Right cardiac atrium (tissue), 5 donors: ENCODE measurements around the gene CREB3L4. TPM values are rescaled to one million over a fixed set of nuclear protein-coding genes. Genes with fewer than 3 reads are reported as not detected.
"Not testable (repeated sequence)": the region's sequence is repeated elsewhere in the genome, so short reads cannot be mapped to it uniquely, and the experiment has no call there.

Source experiments
- ATAC-seq, 2 donors: fragments of 200-7000 bp; cut with Tn5 transposase; one replicate each; pipeline versions ENCODE4 v1.8.0 to v1.9.1; 2020; ENCODE audit warnings: moderate library complexity in 2 of 2, mild to moderate bottlenecking in 1 of 2
- DNase-seq, 3 donors: peaks; one replicate each; pipeline ENCODE4 v3.0.0-alpha.2; 2020
- H3K27ac ChIP-seq: one replicate; pipeline ENCODE4 v1.5.1; 2013; ENCODE audit warnings: mild to moderate bottlenecking, low read length, control low read depth, moderate library complexity
- H3K27me3 ChIP-seq: one replicate; pipeline ENCODE4 v1.6.1; 2013; ENCODE audit not compliant: control insufficient read depth, insufficient read depth
- H3K4me1 ChIP-seq: one replicate; pipeline ENCODE4 v1.6.1; 2013; ENCODE audit warnings: low read length; ENCODE audit not compliant: control insufficient read depth, insufficient read depth
- H3K4me3 ChIP-seq: one replicate; pipeline ENCODE4 v1.5.1; 2013; ENCODE audit warnings: low read length, control low read depth
- H3K9me3 ChIP-seq: one replicate; pipeline ENCODE4 v1.6.1; 2013; ENCODE audit warnings: low read length; ENCODE audit not compliant: control insufficient read depth
- WGBS: extraction: QIAGEN DNeasy Blood & Tissue Kit; methylation state at CpG from one replicate; pipeline ENCODE4 v1.1.7; 2013; 5-methylcytosine and 5-hydroxymethylcytosine counted together
- intact Hi-C, 4 donors: fragments of 100-400 bp; cut with DNase I; formaldehyde crosslinking; loops; one replicate each; pipeline versions ENCODE4 v1.11.0 to v1.14.0; 2022 to 2023
- polyA plus RNA-seq: library from polyadenylated mRNA; stranded (reverse); fragments of 200-250 nt; gene quantifications from one replicate; pipeline ENCODE4 v1.2.3, GENCODE V29; 2013
- total RNA-seq, 4 donors: library from RNA; stranded (reverse); fragmentation: NEBNext Ultra II Directional; extraction: Animal tissue kit (Norgen Biotek cat#: 25700); gene quantifications; one replicate each; pipeline ENCODE4 v1.2.1, GENCODE V29; 2021
- donor health status: healthy with polysubstance abuse.
- donor health status: DM: no; HTN: yes; CAD: no.
- donor health status: DM: no; HTN: no; CAD: no.
- donor health status: DM: no; HTN: yes; CAD: no; lungs with severe emphysema.
- donor health status: DM: yes; HTN: yes; CAD: no.

CREB3L4 gene
- total and polyA plus RNA-seq, 5 donors: 4.3 to 6.0 (median 5.1) TPM

DNA sequence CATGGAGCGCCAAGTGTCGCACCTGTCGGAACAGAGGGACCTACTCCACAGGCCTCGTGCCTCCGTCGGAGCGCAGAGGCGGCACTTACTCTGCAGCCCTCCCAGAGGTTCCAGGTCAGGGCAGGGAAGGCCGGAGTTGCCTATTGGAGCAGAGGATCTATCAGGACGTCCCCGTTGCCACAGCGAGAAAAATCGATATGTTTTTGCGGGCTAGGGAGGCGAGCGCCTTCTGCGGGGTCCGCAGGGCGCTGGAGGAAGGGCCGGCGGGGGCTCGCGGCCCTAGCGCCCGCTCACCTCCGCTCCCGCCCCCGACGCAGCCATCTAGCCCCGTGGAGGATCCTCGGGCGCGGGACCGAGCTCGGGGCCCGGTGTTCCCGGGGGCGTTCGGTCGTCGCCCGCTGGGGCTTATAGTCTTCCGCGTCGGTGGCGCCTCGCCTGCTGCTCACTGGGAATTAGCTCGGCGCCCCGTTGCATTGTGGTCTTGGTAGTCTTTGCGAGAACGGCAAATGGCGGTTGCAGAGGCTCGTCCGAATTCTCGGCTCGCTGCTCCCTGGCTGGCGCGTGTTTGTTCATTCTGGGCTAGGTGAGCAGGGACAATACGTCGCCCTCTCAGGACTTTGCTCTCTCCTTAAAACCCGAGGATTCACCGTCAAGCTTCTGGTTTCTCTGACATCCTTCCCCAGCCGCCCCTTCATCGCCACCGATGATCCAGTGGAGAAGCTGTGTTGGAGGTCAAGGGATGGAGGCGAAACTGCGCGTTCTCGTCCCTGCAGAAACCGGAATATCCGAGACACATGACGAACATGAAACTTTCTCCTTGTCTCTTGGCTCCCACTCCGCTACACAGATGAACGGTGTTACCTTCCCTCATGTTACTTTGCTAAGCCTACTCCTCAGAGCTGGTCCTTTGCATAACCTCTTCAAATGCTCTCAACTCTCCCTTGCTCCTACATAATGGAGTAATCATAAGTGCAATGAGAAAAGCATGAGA, 9.8 kb downstream of the CREB3L4 start, which contains the start of gene JTB:
JTB (minus strand) TSS at position 425 of the 991 bp plus-strand sequence; CDS start at position 3, 422 bp downstream.
- DNase-seq (peak; percentile 89 to 96 (median 93)), ATAC-seq (peak; percentile 94 to 96)
- Histone ChIP-seq H3K27ac (peak within 1 kb of the TSS; percentile 92), H3K9me3 (no peaks in the 10 kb centered on the region), H3K4me1 (no peaks in the 10 kb centered on the region), H3K4me3 (peak within 1 kb of the TSS; percentile 93), H3K27me3 (no peaks in the 10 kb centered on the region)
- intact Hi-C loops: no loop called here
- WGBS: under 1% methylated on average over 75 of the region's 75 CpGs

DNA sequence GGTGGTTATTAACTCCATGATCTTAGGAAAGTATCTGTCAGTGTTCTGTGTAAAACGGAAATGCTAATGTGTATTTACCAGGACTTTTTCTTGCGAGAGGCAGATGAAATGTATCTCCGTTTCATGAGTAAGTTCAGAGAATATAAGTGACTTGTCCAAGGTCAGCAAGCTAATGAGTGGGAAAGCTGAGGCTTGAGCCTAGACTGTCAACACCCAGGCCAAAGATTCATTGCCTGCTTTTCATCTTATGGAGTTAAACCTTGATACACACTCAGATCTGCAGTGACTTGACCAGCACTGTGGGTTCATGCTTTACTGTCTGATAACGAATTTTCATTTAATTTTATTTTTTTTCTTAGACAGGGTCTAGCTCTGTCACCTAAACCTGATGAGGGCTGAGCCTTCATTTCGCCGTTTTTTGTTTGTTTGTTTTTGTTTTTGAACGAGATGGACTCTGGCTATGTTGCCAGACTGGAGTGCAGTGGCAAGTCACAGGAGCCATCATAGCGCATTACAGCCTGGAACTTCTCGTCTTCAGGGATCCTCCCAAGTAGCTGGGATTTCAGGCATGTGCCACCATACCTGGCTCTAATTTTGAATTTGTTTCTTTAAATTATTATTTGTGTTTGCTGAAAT, 10.7 kb downstream of the CREB3L4 start:
- WGBS: 70% methylated on average over 9 of the region's 9 CpGs

DNA sequence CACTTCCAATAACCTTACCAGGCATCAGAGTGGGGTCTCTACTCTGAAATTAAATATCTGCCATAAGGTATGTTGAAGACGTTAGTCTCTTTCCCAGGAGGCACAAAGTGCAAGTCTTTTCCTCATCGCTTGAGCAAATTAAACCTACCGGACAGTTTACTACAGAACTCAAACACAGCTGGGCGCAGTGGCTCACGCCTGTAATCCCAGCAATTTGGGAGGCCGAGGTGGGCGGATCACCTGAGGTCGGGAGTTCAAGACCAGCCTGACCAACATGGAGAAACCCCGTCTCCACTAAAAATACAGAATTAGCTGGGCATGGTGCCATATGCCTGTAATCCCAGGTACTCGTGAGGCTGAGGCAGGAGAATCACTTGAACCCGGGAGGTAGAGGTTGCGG, 11.4 kb downstream of the CREB3L4 start:
- H3K4me1 ChIP-seq, intact Hi-C loops, H3K9me3 ChIP-seq, H3K4me3 ChIP-seq, ATAC-seq, DNase-seq, H3K27ac ChIP-seq, H3K27me3 ChIP-seq: not testable (repeated sequence)
- 92% methylated on average over 12 of the region's 12 CpGs for WGBS

More for the DNA sequence above, 10.7 kb downstream of the CREB3L4 start:
- no peak overlapping the region for H3K27ac ChIP-seq
- no peaks in the 10 kb centered on the region for H3K9me3 ChIP-seq
- no peaks in the 10 kb centered on the region for H3K4me1 ChIP-seq
- intact Hi-C loops: no loop called here
- ATAC-seq (no peak), DNase-seq (no peak)
- H3K27me3 ChIP-seq: no peaks in the 10 kb centered on the region
- peak overlapping the region; percentile 93 for H3K4me3 ChIP-seq

DNA sequence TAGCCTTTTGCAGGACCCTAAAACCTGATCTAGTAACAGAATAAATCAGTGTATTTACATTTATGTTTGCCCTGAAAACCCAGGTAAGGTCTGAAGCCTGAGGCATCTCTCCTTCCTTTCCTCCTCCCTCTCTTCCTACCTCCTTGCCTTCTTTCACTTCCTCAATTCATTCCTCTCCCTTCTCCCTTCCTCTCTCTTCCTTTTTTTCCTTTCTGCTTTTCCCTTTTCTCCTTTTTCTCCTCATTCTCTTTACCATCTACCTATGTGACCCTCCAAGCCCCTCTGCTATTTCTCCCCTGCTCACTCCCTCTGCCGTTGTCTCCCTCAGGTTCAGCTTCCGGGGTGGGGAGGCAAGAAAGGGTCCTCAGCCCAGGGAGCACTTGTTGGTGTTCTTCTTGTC, 14.0 kb downstream of the CREB3L4 start:
- not testable (repeated sequence) for H3K4me1 ChIP-seq, H3K9me3 ChIP-seq, H3K4me3 ChIP-seq, ATAC-seq, H3K27me3 ChIP-seq, H3K27ac ChIP-seq, DNase-seq
- intact Hi-C loops: loop anchor here in 3 of 4 donors (10.0 kb wide), 2 partner anchors 187 to 307 kb away; partner anchors contain the start of genes ILF2 (in 2 of the 3) and NPR1 (in 2 of the 3)
- 78% methylated on average over 2 of the region's 2 CpGs for WGBS

DNA sequence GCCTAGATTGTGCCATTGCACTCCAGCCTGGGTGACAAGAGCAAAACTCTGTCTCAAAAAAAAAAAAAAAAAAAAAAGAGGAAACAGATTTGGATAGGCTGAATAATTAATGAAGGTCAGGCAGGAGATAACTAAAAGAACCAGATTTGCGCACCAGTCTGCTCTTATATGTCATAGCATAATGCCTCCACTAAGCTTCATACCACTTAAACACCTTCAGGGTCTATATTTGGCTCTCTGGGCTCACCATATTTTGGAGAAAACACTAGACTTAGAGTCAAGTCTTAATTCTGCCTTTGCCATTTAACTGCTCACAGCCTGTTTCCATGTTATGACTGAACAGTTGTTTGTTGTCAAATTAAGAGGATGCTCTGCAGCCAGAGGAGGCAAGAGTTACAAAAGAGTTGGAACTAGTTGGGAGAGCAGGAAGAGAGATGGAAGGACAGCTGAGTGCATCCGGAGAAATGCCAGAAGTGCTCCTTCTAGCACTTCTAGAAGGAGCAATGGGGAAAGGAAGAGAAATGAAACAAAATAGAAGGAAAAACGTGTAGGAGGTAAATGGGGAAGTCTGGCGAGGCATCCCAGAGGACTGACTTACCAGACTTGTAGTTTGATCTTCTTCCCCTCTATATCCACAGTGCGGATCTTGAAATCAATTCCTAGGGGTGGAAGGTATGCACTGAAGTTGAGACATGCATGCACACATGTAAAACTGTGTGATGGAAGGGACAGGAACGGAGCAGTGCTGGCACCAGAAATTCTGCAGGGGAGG, 16.6 kb downstream of the CREB3L4 start:
- peaks cover 3% of the 10 kb centered on the region for H3K4me1 ChIP-seq
- no peak for ATAC-seq
- WGBS: 49% methylated on average over 6 of the region's 6 CpGs
- DNase-seq: no peak
- no peaks in the 10 kb centered on the region for H3K9me3 ChIP-seq
- H3K27me3 ChIP-seq: no peaks in the 10 kb centered on the region
- H3K27ac ChIP-seq: peak overlapping the region; percentile 9
- intact Hi-C loops: loop anchor here in 3 of 4 donors (10.0 kb wide), 2 partner anchors 190 to 310 kb away; partner anchors contain the start of genes ILF2 (in 2 of the 3) and NPR1 (in 2 of the 3)
- H3K4me3 ChIP-seq: no peak overlapping the region

DNA sequence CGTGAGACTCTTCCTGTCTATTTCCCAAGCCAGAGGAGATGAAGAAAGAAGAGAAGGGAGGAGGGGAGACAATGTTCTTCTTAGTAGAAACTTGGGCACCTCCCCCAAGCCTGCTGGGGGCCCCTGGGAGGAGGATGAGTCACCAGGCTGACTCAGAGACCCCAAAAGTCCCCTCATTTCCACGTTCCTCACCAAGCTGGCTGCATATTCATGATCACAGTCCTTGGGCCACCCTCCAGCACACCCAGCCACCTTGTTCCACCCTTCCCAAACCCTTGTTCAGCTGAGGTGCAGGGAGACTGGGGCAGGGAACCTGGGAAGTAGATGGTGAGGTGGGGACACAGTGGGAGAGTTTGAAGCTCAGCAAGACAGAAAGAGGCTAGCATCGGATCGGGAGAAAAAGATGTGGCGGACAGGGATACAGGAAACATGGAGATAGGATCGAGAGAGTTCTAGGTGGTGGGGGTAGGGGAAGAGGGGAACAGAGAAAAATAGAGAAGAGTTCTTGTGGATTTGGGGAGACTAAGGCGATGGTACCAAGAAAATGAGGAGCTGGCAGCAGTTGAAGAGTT, 17.7 kb downstream of the CREB3L4 start:
- Histone ChIP-seq H3K4me1 (peaks cover 3% of the 10 kb centered on the region), H3K27ac (peak overlapping the region; percentile 65), H3K4me3 (peak overlapping the region; percentile 60), H3K9me3 (no peaks in the 10 kb centered on the region), H3K27me3 (no peaks in the 10 kb centered on the region)
- ATAC-seq (peak; percentile 17 to 31), DNase-seq (peak in 2 of 3 donors; percentile 68 to 72)
- 10% methylated on average over 7 of the region's 7 CpGs for WGBS
- intact Hi-C loops: loop anchor here (5.0 to 10.0 kb wide), 4 partner anchors 188 to 311 kb away; partner anchors contain the start of genes NPR1 (in 4 of the 4) and ILF2 (in 2 of the 4)

DNA sequence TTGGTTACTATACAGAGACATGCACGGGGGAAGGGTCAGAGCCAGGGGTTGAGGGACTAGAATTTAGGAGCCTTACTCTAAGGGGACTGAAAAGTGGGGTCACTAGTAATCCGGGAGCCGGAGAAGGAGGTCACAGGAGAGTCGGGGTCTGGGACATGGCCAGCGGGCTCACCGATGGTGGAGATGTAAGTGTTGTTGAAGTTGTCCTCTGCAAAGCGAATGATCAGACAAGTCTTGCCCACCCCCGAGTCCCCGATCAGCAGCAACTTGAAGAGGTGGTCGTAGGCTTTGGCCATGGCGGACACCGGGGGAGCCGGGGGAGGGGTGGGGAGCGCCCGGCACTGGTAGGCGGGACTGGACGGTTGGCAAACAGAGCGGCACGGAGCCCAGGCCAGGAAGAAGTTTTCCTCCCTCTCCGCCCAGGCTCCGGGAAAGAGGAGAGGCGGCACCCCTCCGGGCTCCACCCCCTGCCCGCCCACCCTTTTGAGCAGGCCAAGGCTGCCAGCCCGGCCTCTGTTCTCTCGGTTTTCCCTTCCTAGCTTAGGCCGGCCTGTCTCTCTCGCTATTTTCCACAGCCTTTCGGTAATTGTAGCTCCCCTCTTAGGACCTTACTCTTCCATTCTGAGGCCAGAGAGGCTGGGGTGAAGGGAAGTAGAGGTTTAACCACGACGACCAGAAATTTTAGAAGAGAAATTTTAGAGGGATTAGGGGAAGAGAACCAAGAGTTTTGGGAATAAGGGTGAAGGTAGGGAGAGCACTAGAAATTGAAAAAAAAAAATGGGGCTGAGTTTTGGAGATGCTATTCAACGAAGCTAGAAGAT, 18.4 kb downstream of the CREB3L4 start, which contains the start of gene RAB13:
RAB13 (minus strand) TSS at position 399 of the 821 bp plus-strand sequence; CDS start at position 296, 103 bp downstream.
- intact Hi-C loops: loop anchor here (2.0 to 10.0 kb wide), 5 partner anchors 189 to 311 kb away; partner anchors contain the start of genes NPR1 (in 4 of the 4) and ILF2 (in 2 of the 4)
- Histone ChIP-seq H3K4me1 (peaks cover 3% of the 10 kb centered on the region), H3K4me3 (peak within 1 kb of the TSS; percentile 60), H3K9me3 (no peaks in the 10 kb centered on the region), H3K27ac (peak within 1 kb of the TSS; percentile 98), H3K27me3 (no peaks in the 10 kb centered on the region)
- ATAC-seq: peak; percentile 90 to 92
- peak; percentile 92 to 96 (median 94) for DNase-seq
- 2% methylated on average over 32 of the region's 32 CpGs for WGBS

DNA sequence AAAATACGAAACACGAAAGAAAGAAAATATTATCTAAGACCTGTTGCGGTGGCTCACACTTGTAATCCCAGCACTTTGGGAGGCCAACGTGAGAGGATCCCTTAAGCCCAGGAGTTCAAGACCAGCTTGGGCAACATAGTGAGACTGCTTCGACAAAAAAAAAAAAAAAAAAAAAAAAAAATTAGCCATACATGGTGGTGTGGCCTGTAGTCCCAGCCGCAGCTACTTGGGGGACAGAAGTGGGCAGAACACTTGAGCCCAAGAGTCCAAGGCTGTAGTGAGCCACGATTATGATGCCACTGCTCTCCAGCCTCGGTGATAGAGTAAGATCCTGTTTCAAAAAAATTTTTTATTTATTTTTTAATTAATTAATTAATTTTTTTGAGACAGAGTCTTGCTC, 19.9 kb downstream of the CREB3L4 start:
- WGBS: 90% methylated on average over 8 of the region's 8 CpGs
- ATAC-seq: no peak
- H3K27ac ChIP-seq: no peak overlapping the region
- no peaks in the 10 kb centered on the region for H3K27me3 ChIP-seq
- intact Hi-C loops: loop anchor here (2.0 to 10.0 kb wide), 5 partner anchors 190 to 313 kb away; partner anchors contain the start of genes NPR1 (in 4 of the 4) and ILF2 (in 2 of the 4)
- H3K4me3 ChIP-seq: no peak overlapping the region
- peaks cover 3% of the 10 kb centered on the region for H3K4me1 ChIP-seq
- DNase-seq: no peak
- H3K9me3 ChIP-seq: no peaks in the 10 kb centered on the region

DNA sequence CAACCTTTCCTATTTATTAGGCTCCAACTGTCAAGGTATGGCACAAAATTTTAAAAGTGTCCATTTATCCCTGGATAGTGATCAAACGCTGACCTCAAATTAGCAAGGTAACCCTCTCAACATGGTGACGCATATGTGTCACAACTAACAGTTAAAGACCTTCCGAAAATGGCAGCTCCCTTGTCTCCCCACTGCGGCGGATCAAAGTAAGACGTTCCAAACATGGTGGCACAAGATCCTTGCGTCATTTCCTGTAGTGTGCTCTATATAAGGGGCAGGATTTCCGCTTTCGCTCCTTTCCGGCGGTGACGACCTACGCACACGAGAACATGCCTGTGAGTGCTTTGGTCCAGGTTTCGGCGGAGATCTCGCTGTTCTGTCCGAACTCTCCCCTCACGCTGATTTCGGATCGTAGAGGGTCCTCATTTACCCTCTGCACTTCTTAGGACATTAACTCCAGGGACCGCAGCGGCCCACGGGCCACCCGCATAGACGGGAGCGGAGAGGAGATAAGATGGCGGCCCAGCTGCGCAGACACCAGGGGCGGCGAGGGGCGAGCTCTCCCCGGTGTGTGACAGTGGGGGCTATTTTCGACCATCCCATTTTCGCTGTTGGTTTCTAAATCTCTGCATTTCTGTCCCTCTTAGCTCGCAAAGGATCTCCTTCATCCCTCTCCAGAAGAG, 22.9 kb downstream of the CREB3L4 start, which contains the start of gene RPS27:
RPS27 (plus strand) TSS at position 295 of the 683 bp plus-strand sequence; CDS start at position 330, 35 bp downstream.
- intact Hi-C loops: no loop called here
- no peaks in the 10 kb centered on the region for H3K4me1 ChIP-seq
- DNase-seq: peak; percentile 90 to 93 (median 91)
- no peaks in the 10 kb centered on the region for H3K27me3 ChIP-seq
- peak within 1 kb of the TSS; percentile 96 for H3K27ac ChIP-seq
- peak; percentile 81 to 85 for ATAC-seq
- under 1% methylated on average over 36 of the region's 36 CpGs for WGBS
- peak within 1 kb of the TSS; percentile 71 for H3K4me3 ChIP-seq
- no peaks in the 10 kb centered on the region for H3K9me3 ChIP-seq
